GM23338 (cell line): ENCODE measurements around the gene KIR2DL1.

ENCODE experiments used
- CREB1 ChIP-seq: fragments of 250-450 bp; sonication (Bioruptor Pico); IDR thresholded peaks from 2 replicates; pipeline ENCODE4 v1.5.0; 2020; ENCODE audit warnings: low read depth, mild to moderate bottlenecking, moderate library complexity
- EZH2 ChIP-seq: fragments of 200-600 bp; sonication (generic); IDR thresholded peaks from one replicate; pipeline ENCODE4 v1.8.0; 2017; ENCODE audit warnings: antibody characterized with exemption, mild to moderate bottlenecking, low read depth; ENCODE audit not compliant: unreplicated experiment
- JUNB ChIP-seq: IDR thresholded peaks from one replicate; pipeline ENCODE4 v1.6.1; 2016; ENCODE audit warnings: antibody characterized with exemption; ENCODE audit not compliant: unreplicated experiment
- POLR2AphosphoS5 ChIP-seq: IDR thresholded peaks from 2 replicates; pipeline ENCODE4 v1.6.1; 2016; ENCODE audit warnings: antibody characterized with exemption, low read depth
- TF ChIP-seq, protein P1 (sequence below): IDR thresholded peaks from one replicate; pipeline ENCODE4 v1.6.1; 2018; ENCODE audit warnings: antibody characterized with exemption; ENCODE audit not compliant: unreplicated experiment
- TF ChIP-seq, protein P2 (sequence below), 2 experiments: fragments of 200-600 bp in 1 of 2; sonication (generic) in 1 of 2; conservative IDR thresholded peaks; 2 replicates each; pipeline versions ENCODE4 v1.5.1 to v1.6.1; 2016 to 2017; ENCODE audit warnings: antibody characterized with exemption in 2 of 2, low read depth in 2 of 2, mild to moderate bottlenecking in 2 of 2, moderate library complexity in 1 of 2

DNA sequence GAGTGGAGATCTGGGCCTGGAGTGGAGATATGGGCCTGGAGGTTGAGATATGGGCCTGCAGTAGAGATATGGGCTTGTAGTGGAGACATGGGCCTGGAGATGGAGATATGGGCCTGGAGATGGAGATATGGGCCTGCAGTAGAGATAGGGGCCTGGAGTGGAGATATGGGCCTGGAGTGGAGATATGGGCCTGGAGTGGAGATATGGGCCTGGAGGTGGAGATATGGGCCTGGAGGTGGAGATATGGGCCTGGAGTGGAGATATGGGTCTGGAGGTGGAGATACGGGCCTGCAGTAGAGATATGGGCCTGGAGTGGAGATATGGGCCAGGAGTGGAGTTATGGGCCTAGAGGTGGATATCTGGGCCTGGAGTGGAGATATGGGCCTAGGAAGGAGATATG lies 30.9 kb upstream of the KIR2DL1 start:
- TF ChIP-seq, protein P1, sequence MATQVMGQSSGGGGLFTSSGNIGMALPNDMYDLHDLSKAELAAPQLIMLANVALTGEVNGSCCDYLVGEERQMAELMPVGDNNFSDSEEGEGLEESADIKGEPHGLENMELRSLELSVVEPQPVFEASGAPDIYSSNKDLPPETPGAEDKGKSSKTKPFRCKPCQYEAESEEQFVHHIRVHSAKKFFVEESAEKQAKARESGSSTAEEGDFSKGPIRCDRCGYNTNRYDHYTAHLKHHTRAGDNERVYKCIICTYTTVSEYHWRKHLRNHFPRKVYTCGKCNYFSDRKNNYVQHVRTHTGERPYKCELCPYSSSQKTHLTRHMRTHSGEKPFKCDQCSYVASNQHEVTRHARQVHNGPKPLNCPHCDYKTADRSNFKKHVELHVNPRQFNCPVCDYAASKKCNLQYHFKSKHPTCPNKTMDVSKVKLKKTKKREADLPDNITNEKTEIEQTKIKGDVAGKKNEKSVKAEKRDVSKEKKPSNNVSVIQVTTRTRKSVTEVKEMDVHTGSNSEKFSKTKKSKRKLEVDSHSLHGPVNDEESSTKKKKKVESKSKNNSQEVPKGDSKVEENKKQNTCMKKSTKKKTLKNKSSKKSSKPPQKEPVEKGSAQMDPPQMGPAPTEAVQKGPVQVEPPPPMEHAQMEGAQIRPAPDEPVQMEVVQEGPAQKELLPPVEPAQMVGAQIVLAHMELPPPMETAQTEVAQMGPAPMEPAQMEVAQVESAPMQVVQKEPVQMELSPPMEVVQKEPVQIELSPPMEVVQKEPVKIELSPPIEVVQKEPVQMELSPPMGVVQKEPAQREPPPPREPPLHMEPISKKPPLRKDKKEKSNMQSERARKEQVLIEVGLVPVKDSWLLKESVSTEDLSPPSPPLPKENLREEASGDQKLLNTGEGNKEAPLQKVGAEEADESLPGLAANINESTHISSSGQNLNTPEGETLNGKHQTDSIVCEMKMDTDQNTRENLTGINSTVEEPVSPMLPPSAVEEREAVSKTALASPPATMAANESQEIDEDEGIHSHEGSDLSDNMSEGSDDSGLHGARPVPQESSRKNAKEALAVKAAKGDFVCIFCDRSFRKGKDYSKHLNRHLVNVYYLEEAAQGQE = no peak
- TF ChIP-seq EZH2 (no peak), POLR2AphosphoS5 (no peak), CREB1 (CRISPR knock-in tag) (no peak), JUNB (no peak)
- TF ChIP-seq, protein P2, sequence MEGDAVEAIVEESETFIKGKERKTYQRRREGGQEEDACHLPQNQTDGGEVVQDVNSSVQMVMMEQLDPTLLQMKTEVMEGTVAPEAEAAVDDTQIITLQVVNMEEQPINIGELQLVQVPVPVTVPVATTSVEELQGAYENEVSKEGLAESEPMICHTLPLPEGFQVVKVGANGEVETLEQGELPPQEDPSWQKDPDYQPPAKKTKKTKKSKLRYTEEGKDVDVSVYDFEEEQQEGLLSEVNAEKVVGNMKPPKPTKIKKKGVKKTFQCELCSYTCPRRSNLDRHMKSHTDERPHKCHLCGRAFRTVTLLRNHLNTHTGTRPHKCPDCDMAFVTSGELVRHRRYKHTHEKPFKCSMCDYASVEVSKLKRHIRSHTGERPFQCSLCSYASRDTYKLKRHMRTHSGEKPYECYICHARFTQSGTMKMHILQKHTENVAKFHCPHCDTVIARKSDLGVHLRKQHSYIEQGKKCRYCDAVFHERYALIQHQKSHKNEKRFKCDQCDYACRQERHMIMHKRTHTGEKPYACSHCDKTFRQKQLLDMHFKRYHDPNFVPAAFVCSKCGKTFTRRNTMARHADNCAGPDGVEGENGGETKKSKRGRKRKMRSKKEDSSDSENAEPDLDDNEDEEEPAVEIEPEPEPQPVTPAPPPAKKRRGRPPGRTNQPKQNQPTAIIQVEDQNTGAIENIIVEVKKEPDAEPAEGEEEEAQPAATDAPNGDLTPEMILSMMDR (conservative IDR thresholded peaks at IDR 0.05; ENCODE audit: low read depth in 2 of 2) = no peak
